GM20431 (cell line): ENCODE results near the gene CPSF4.

Source experiments
- in situ Hi-C: fragments of 300-500 bp; cut with MseI, MboI; formaldehyde crosslinking; loops from one replicate; pipeline ENCODE4 v1.15.0; 2020; ENCODE audit warnings: low sequenced_read_pairs; ENCODE audit not compliant: unreplicated experiment

The CPSF4 gene

DNA sequence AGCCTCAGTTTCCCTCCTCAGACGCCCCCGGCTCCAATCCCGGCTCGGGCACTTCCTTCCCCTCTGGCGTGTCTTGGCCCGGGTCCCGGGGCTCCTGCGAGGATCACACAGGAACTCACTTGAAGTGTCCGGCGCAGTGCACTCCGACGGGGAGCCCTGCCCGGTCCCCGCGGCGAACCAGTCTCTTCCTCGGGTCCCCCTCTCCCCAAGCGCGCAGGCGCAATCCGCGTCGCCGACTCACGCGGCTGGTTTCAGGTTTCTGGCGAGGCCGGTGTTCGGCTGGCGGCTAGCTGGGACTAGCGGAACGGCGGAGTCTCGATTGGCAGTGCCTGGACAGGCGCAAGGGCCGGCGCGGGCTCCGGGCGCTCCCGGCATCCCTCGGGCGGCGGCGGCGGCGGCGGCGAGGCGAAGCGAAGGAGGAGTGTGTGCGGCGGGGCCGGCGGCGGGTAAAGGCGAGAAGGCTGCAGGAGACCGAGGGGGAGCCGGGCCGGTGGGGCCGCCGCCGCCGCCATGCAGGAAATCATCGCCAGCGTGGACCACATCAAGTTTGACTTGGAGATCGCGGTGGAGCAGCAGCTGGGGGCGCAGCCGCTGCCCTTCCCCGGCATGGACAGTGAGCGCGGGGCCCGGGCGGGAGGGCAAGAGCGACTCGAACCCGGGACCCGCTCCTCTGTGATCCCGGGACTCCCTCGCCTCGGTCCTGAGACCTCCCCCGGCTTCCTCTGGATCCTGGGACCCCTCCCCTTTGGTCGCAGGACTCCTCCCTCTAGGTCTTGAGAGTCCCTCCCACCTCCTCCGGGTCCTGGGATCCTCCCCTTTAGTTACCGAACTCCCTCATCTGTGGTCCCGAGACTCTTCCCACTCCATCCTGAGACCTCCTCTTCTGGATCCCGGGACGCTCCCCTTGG lies at the start of gene CPSF4, which contains the start of gene PTCD1:
Gene CPSF4 (plus strand): TSS at position 371 of the 908 bp plus-strand sequence. CDS start 140 bp downstream, at position 511.
Gene PTCD1 (minus strand): TSS at position 226 of the 908 bp plus-strand sequence. CDS start 3,556 bp downstream, outside the sequence.
- in situ Hi-C loops, result no loop called here

DNA sequence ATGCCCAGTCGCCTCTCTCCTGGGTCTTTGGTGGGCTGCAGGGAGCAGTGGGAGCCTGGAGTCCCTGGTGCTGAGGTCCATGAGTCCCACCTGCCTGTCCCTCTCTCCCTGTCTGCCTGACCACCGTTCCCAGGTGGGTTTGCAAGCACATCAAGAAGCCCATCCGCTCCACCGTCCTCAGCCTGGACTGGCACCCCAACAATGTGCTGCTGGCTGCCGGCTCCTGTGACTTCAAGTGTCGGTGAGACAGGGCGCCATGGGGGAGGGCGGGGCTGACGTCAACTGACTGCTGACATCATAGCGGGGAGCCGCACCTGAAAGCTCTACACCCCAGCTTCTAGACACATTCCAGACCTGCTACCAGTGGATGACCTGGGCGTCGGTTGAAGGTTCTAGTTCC lies 49.0 kb upstream of the CPSF4 start:
- in situ Hi-C loops, result no loop called here

DNA sequence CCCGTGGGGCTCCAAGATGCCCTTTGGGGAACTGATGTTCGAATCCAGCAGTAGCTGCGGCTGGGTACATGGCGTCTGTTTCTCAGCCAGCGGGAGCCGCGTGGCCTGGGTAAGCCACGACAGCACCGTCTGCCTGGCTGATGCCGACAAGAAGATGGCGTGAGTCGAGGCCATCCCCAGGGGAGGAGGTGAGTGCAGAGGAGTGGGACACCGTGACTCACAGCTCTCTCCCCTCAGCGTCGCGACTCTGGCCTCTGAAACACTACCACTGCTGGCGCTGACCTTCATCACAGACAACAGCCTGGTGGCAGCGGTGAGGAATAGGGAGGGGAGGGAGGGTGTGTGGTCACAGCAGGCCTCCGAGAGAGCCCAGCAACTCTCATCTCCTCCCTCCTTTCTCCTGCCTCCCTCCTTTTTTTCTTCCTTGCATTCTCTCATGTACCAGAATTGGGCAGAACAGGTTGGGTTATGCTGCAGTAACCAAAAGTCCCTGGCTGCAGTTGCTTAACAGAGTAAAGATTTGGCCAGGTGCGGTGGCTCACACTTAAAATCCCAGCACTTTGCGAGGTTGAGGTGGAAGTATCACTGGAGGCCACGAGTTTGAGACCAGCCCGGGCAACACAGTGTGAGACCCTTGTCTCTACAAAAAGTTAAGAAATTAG lies 47.7 kb upstream of the CPSF4 start:
- in situ Hi-C loops, result no loop called here

DNA sequence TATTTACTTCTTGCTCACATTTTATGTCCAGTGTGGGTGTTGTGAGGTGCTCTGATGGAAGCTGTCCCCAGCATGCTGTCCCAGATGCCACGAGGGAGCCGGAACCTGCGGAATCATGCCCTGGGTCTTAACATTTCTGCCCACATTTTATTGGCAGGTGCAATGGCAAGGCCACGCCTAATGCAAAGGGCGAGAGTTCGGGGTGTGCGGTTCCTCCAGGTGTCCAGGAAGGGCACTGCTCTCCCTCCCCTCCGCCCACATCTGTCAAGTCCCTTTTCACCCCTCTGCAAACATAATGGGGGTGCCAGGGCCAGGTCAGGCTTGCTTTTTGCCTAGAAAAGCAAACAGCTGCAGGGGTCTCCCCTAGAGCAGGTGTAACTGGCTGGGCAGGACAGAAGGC lies 46.7 kb upstream of the CPSF4 start:
- in situ Hi-C loops, result no loop called here

DNA sequence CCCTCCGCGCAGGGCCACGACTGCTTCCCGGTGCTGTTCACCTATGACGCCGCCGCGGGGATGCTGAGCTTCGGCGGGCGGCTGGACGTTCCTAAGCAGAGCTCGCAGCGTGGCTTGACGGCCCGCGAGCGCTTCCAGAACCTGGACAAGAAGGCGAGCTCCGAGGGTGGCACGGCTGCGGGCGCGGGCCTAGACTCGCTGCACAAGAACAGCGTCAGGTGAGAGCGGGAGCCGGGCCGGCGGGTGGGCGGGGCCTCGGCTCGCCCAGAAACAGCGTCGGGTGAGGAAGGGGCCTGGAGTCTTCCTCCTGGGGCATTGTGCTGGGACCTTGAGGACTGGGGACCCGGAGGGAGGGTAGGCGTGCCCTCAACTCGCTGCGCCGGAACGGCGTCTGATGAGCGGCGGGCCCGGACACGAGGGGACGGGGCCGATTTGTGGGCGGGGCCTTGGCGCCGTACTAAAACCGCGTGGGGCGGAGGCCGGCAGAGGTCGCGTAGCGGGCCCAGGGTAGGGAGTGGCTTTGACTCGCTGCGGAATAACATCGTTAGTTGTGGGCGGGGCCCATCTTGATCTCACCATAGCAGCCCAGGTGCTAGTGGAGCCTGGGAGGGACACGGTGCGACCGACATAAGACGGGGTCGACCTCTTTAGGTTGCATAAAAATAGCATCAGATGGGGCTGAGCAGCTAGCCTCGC lies 45.9 kb upstream of the CPSF4 start:
- in situ Hi-C loops, result no loop called here

DNA sequence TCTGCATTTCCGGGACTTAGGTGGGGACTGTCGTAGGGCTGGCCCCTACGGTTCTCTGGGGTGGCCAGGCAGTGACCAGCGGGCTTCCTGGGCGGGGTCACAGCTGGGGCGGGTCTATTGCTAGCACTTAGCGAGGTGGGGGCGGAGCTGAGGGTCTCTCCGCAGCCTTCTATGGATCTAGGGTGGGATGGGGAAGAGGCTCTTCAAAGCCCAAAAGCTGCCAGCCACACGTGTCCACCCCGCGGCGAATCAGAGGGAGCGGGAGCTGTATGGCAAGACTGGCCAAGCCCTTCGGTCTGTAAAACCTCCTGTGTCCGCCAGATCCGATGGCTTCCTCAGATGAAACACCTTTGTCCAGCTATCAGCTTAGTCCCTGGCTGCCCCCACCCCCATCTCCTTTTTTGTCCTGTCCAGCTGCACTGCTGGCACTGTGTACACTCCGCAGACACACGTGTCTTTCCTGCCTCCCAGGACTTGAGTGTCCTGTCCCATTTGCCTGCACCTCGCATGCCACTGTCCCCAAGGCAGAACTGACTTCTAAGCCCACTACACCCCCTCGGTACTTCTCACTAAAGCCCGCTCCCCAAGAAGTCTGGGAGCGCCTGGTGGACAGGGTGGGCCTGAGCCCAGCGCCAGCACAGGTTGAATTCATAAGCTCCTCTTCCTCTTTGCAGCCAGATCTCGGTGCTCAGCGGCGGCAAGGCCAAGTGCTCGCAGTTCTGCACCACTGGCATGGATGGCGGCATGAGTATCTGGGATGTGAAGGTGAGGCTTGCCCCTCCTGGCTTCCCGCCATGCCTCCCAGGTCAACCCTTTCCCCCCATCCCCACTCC lies 45.2 kb upstream of the CPSF4 start:
- in situ Hi-C loops, result no loop called here

DNA sequence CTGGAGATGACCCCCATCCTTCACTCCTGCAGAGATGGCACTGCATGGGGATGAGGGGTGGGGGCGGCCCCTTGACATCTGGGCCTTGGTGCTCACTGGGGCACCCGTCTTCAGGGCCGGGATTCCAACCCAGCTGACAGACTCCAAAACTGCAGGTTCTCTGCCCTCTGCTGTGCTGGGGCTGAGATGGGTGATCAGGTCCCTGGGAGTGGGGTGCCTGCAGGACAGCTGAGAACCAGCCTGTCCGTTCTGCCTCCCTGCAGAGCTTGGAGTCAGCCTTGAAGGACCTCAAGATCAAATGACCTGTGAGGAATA lies 44.6 kb upstream of the CPSF4 start:
- in situ Hi-C loops, result no loop called here

DNA sequence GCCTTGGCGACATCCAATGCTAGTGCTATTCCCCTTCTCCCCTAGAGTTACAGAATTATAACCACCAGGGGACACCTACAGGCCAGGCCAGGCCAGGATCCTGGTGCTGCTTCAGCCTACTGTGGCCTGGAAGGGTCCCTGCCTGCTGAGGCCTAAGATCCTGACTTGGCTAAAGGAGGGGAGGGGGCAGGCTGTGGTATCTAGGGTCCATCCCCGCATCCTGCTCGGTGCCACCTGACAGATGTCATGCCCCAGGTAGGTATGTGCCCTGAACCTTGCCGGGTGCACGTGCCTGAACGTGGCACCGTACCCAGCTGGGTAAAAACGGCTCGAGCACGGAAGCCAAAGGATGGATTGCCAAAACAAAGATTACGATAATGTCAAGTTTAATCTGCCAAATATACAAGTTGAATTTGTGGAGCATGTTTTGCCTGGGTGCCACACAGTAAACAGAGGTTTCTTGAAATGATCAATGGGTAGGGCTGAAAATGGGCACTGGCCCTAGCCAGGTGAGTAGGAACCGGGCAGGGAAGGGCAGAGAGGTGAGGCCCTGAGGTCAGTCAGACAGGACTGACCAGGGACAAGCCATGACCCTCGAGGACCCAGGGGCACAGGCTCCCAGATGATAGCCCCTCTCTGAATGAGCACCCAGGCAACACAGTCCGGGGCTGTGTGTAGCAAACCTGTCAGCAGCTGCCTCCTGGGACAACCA lies 43.0 kb upstream of the CPSF4 start:
- in situ Hi-C loops, result no loop called here

DNA sequence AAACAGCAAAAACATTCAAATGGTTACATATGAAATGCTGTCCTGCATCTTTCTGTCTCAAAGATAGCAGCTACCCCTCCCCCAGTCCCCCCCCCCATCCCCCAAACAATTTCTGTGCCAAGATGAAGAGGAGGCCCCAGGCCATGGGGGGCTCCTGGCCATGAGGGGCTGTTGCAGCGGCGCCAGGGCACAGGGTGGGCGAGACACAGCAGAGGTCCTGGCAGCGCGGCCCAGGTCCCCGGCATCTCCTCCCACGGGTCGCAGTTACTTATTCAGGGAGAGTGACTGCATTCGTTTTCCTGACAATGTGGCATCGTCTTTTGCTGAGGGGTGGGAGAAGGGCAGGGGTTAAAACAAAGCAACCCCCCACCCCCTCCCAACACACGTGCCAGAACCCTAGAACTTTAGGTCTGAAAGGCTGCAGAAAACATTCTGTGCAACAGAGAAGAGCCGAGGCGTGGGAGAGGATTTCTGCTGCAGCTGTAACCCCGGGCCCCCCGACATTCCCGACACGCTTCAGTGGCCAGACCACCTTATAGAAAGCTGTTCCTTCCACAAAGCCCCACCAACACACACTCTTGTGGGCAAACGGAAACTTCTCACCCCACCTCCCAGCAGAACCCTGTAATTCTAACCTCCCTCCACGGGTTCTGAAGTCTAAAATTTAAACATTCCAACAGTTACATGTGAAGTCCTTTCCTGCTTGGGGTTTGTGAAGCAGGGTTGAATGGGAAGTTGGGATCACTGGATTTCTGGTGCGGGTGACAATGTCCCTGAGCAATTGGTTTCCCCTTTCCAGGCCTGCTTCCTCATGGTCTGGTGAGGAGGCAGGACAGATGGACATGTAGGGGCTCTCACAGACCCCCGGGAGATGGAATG lies 42.1 kb upstream of the CPSF4 start:
- in situ Hi-C loops, result no loop called here

DNA sequence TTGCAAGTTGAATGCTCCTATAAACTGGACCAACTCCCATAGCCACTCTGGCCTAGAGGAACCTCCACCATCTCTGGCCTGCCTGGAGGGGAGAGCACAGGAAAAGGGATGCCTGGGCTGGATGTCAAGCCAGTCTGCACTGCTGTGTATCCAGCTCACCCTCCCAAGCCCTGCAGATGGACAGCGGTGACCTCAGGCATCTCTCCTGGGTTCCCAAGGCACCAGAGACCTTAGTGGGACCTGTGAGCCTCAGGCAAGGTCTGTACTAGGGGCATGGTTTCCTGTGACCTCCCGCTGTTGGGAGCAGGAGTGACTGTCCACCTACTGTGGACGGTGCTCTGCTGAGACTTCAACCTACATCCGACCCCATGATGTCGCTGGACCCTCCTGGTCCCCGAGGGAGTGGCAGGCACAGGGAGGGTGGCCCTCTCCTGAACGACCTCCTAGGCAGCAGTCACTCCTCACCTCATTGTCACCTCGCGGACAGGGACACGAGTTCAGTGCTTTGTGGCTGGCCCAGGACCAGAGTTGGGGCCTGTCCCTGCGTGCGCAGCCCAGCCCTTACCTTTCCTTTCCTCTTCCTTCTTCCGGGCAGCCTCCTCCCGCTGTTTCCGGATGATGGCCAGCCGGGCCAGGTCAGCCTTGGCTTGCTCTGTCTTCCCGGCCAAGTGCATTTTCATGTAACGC lies 41.3 kb upstream of the CPSF4 start:
- in situ Hi-C loops, result no loop called here

DNA sequence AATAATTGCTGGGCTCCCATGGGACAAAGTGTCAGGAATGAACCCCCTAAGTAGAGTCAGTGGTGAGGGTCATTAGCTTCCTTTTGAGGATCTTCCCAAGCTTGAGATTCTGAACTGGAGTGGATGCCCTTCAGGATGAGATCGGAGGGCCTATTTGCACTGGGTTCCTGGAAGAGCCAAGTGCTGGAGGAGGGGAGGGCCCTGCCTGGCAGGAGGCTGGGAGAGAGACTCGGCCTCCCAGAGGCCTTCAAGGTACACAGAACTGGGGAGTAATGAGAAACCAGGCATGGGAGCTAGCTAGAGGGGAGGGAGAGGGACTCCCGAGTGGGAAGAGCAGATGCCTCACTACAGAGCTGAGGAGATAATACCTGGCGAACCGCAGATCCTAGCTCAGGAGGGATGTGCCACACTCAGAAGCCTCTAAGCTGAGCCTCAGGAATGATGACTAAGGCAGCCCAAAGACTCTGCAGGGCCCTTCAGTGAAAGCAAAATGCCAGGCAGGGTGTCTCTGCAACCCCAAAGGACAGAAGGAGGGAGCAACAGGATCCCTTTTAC lies 39.8 kb upstream of the CPSF4 start:
- in situ Hi-C loops, result no loop called here

DNA sequence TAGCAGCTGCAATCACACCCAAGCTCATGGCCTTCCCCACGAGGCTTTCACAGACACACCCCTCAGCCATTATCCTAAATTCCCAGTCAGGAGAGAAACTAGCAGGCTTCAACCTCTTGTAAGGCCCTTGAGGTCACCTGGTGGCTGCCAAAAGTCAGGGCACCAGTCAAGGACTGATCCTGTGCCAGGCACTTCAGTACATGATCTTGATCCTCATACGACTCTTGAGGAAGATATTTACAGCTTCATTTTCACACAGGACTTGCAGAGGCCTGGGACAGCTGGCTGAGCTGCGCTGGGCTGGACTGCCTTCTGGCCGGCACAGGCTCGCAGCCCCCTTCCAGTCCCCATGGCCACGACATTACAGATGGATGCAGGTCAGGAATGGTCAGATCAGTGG lies 39.1 kb upstream of the CPSF4 start:
- in situ Hi-C loops, result no loop called here

DNA sequence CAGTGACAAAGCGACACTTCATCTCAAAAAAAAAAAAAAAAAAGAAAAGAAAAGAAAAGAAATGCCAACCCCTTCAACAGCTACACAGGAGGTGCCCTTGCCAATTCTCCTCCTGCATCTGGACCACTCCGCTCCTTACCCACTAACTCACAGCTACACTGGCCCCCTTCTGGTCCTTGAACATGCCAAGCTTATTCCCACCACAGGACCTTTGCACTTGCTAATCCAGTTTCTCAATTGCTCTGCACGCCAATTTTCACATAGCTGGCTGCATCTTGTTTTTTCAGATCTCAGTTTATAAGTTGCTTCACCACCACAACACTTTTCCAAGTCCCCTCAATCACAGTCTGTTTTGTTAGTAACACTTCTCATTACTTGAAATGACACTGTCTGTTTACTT lies 35.9 kb upstream of the CPSF4 start:
- in situ Hi-C loops, result no loop called here

DNA sequence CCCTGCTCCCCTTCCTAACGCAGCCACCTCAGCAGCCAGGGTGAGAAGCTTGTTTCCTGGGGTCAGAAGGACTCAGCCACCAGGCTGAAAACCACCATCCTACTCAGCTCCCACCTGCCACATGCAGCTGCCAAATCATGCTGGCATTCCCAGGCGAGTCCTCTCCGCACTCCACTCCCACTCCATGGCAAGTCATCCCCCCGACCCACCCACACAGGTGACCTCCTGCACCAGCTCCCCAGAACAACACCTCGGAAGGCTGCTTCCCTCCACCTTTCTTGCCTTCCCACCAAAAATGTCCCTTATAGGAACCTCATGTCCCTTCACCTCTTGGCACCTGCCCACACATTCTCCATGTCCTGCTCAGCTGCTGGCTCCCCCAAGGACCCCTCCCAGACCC lies 35.0 kb upstream of the CPSF4 start:
- in situ Hi-C loops, result no loop called here

DNA sequence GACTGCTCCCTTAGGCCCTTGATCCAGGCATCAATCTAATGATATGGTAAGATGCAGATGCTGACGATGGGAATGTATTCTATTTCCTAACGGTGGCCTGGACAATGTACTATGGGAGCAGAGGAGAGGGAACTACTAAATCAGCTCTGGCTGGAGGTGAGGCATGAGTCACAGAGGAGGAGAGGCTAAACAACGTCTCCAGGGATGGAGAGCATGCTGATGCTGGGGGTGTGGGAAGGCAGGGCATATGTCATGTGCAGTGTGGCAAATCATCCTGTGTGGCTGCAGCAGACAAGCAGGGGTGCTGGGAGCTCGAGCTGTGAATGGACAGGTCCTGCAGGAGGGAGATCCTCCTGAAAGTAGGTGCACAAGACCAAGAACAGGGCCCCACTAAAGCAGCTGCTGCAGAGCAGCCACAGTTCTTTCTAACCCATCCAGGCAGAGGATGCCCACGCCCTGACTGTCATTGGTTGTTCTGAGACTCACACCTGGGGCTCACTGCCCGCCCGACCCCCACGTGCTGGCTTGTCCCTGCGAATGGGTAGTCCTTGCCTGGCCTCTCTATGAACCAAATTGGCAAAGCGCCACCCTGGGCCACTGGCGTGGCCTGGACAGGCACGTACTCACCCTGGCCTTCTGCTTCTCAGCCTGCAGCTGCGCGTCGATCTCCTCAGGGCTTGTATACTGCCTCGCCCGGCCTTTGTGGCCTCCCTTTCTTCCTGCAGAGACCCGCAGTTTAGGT lies 34.3 kb upstream of the CPSF4 start:
- in situ Hi-C loops, result no loop called here

DNA sequence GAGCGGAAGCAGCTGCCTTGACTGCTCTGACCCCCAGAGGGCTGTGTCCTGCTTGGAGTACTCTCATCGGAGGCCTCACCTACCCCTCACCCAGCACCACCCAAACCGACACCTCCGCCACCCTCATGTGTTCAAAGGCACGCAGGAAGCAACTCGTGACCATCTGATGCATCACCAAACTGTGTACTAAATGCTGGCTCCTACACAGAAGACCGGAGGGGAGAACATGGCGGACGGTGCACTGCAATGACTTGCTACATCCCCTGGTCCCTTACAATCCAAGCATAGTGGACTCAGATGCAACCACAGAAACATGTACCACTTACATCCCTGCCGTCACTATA lies 33.8 kb upstream of the CPSF4 start:
- in situ Hi-C loops, result no loop called here

DNA sequence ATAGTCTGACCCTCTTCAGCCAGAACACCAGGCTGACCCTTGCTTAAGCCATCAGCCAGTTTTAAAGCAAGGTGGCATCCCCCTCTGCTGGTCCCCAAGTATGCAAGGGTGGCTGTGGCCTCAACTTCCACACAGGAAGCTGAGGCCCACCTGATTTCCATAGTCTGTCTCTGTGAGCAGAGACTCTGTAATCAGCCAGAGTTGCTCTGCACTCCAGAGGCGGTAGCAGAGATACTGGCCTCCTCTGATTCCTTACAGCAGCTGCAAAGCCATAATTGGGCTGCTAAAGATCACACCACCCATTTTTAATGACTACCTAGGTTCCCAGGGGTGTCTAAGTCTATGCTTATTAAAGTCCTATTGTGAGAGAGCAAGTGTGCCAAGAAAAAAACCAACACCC lies 32.2 kb upstream of the CPSF4 start:
- in situ Hi-C loops, result no loop called here
